Liver (tissue), 3 donors: ENCODE data around the gene CCDC63.
"Not testable (repeated sequence)": the region's sequence is repeated elsewhere in the genome, so short reads cannot be mapped to it uniquely, and the experiment has no call there.

Source experiments
- FOXA1 ChIP-seq: IDR thresholded peaks from 2 replicates; pipeline ENCODE4 v1.6.1; 2016; ENCODE audit warnings: antibody characterized with exemption
- GABPA ChIP-seq, 2 donors: IDR thresholded peaks in 1 of 2; conservative IDR thresholded peaks in 1 of 2; 2 replicates each; pipeline ENCODE4 v1.6.1; 2016; ENCODE audit warnings: antibody characterized with exemption in 2 of 2, mild to moderate bottlenecking in 1 of 2, moderate library complexity in 1 of 2
- TF ChIP-seq, protein P1 (sequence below): fragments of 150-350 bp; IDR thresholded peaks from 2 replicates; pipeline ENCODE4 v1.5.1; 2017; ENCODE audit warnings: improper control_type of control experiment, low read depth, low read length; ENCODE audit not compliant: missing input control
- TF ChIP-seq, protein P2 (sequence below): IDR thresholded peaks from 2 replicates; pipeline ENCODE4 v1.6.1; 2016; ENCODE audit warnings: antibody characterized with exemption
- donor health status: healthy.
- donor health status: healthy.

DNA sequence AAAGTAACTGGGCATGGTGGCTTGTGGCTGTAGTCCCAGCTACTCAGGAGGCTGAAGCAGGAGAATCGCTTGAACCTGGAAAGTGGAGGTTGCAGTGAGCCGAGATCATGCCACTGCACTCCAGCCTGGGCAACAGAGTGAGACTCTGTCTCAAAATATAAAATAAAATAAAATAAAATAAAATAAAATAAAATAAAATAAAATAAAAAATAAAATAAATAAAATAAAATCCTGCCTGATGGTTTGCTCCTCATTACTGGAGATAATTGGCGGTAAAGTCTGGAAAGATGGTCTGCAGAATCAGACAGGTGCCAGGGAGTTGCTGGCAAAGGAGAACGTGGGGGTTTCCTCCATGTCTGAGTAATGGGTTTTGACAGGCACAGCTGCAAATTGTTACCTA is 11.2 kb downstream of the CCDC63 start:
- TF ChIP-seq, protein P1, sequence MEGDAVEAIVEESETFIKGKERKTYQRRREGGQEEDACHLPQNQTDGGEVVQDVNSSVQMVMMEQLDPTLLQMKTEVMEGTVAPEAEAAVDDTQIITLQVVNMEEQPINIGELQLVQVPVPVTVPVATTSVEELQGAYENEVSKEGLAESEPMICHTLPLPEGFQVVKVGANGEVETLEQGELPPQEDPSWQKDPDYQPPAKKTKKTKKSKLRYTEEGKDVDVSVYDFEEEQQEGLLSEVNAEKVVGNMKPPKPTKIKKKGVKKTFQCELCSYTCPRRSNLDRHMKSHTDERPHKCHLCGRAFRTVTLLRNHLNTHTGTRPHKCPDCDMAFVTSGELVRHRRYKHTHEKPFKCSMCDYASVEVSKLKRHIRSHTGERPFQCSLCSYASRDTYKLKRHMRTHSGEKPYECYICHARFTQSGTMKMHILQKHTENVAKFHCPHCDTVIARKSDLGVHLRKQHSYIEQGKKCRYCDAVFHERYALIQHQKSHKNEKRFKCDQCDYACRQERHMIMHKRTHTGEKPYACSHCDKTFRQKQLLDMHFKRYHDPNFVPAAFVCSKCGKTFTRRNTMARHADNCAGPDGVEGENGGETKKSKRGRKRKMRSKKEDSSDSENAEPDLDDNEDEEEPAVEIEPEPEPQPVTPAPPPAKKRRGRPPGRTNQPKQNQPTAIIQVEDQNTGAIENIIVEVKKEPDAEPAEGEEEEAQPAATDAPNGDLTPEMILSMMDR: not testable (repeated sequence)
- TF ChIP-seq GABPA (IDR thresholded peaks at IDR 0.05 in 1 of 2, conservative IDR thresholded peaks at IDR 0.05 in 1 of 2); FOXA1: not testable (repeated sequence)
- TF ChIP-seq, protein P2, sequence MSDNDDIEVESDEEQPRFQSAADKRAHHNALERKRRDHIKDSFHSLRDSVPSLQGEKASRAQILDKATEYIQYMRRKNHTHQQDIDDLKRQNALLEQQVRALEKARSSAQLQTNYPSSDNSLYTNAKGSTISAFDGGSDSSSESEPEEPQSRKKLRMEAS: not testable (repeated sequence)
